HepG2 (cell line): ENCODE measurements around the gene SYTL1. TPM values are rescaled to one million over a fixed set of nuclear protein-coding genes. Genes with fewer than 3 reads are reported as not detected.
A peak's percentile ranks its signal among the peaks of the same experiment; 100 is the strongest.

Experiments used
- ATAC-seq: fragments of 200-7000 bp; cut with Tn5 transposase; 3 replicates; pipeline ENCODE4 v1.9.1; 2020; ENCODE audit warnings: mild to moderate bottlenecking, moderate library complexity
- BruUV-seq: library from RNA; stranded (reverse); fragments of 400-500 nt; replicated peaks from 2 replicates; lab custom pipeline; 2021; lab: Mats Ljungman, UMichigan
- CTCF ChIA-PET: fragments of 300-600 bp; formaldehyde crosslinking; extraction: SDS; loops from one replicate; lab custom pipeline; 2021; ENCODE audit warnings: low total read pairs, inconsistent platforms, low intra/inter-chr PET ratio; lab: Yijun Ruan, JAX
- POLR2A ChIA-PET: fragments of 350-600 bp; sonication (Branson Sonifier 250); formaldehyde crosslinking; loops from one replicate; lab custom pipeline; 2020; ENCODE audit warnings: antibody characterized with exemption, inconsistent platforms; lab: Yijun Ruan, JAX
- DNase-seq: peaks from one replicate; pipeline ENCODE4 v3.0.0-alpha.2; 2015; ENCODE audit warnings: low spot score
- FAIRE-seq: peaks from 3 replicates; lab custom pipeline; 2011; peaks lifted over from hg19 to GRCh38; lab: Jason Lieb, UNC
- H2AFZ ChIP-seq: one replicate; pipeline ENCODE4 v1.6.1; 2011; ENCODE audit warnings: low read length, inconsistent platforms
- H3K27ac ChIP-seq: fragments of 300-600 bp; 3 replicates; pipeline ENCODE4 v1.8.0; 2011; ENCODE audit warnings: mixed run types, mild to moderate bottlenecking, mixed read lengths, low read length, inconsistent platforms; ENCODE audit not compliant: insufficient read depth; ENCODE audit errors: extremely low read length
- H3K27me3 ChIP-seq, 2 experiments: fragments of 200-600 bp in 1 of 2; 2 replicates in 1 of 2; 3 replicates in 1 of 2; pipeline versions ENCODE4 v1.6.0 to v1.8.0; 2011; ENCODE audit warnings: low read length in 2 of 2, mild to moderate bottlenecking in 2 of 2, moderate library complexity in 2 of 2, inconsistent platforms in 1 of 2; ENCODE audit not compliant: insufficient read depth in 2 of 2, control insufficient read depth in 1 of 2
- H3K36me3 ChIP-seq, 2 experiments: fragments of 200-600 bp in 1 of 2; replicated peaks in 1 of 2; 2 replicates in 1 of 2; 3 replicates in 1 of 2; pipeline versions ENCODE4 v1.5.1 to v1.8.0; 2011; ENCODE audit warnings: low read length in 2 of 2, inconsistent platforms in 1 of 2; ENCODE audit not compliant: insufficient read depth in 2 of 2, control insufficient read depth in 1 of 2
- H3K4me1 ChIP-seq: 2 replicates; pipeline ENCODE4 v1.5.1; 2012; ENCODE audit warnings: low read length, inconsistent platforms; ENCODE audit not compliant: insufficient read depth
- H3K4me2 ChIP-seq: 2 replicates; pipeline ENCODE4 v1.6.0; 2011; ENCODE audit warnings: low read depth, low read length, inconsistent platforms
- H3K4me3 ChIP-seq, 3 experiments: fragments of 200-600 bp in 1 of 3; sonication (generic), shearing (Covaris generic) in 1 of 3; replicated peaks in 1 of 3; 2 replicates each; pipeline ENCODE4 v1.5.1; 2011 to 2016; ENCODE audit warnings: low read length in 3 of 3, inconsistent platforms in 2 of 3, low read depth in 2 of 3, mild to moderate bottlenecking in 2 of 3, control low read depth in 1 of 3, mixed read lengths in 1 of 3; ENCODE audit not compliant: insufficient read depth in 1 of 3
- H3K79me2 ChIP-seq: one replicate; pipeline ENCODE4 v1.6.1; 2011; ENCODE audit warnings: low read length, inconsistent platforms; ENCODE audit not compliant: insufficient read depth
- H3K9ac ChIP-seq: 2 replicates; pipeline ENCODE4 v1.6.0; 2011; ENCODE audit warnings: mild to moderate bottlenecking, low read depth, low read length, inconsistent platforms; ENCODE audit not compliant: insufficient read depth
- H3K9me3 ChIP-seq: 2 replicates; pipeline ENCODE4 v1.5.1; 2012; ENCODE audit warnings: mild to moderate bottlenecking, low read length
- H4K20me1 ChIP-seq: 2 replicates; pipeline ENCODE4 v1.6.0; 2011; ENCODE audit warnings: inconsistent platforms, mild to moderate bottlenecking, low read length, moderate library complexity; ENCODE audit not compliant: insufficient read depth
- CEBPB ChIP-seq: IDR thresholded peaks from 2 replicates; pipeline ENCODE4 v1.6.1; 2011; ENCODE audit warnings: low read depth, low read length, improper control_type of control experiment, borderline replicate concordance
- CEBPG ChIP-seq: IDR thresholded peaks from 2 replicates; pipeline ENCODE4 v1.6.1; 2016
- SYNCRIP ChIP-seq: fragments of 200-400 bp; formaldehyde crosslinking; IDR thresholded peaks from 2 replicates; pipeline ENCODE4 v1.6.1; 2018; ENCODE audit warnings: mild to moderate bottlenecking, low read depth, low read length; ENCODE audit not compliant: insufficient read depth
- WGBS: methylation state at CpG from one replicate; pipeline ENCODE4 v1.1.6; 2017; ENCODE audit warnings: low lambda C conversion rate; 5-methylcytosine and 5-hydroxymethylcytosine counted together
- in situ Hi-C: cut with HindIII; loops from 2 replicates; pipeline ENCODE4 v1.10.0; 2017; ENCODE audit warnings: low pct_unique_long_range_greater_than_20kb; ENCODE audit not compliant: extremely low pct_ligation_motif_present
- intact Hi-C: fragments of 100-400 bp; cut with micrococcal nuclease; formaldehyde crosslinking; loops from one replicate; pipeline ENCODE4 v1.10.0; 2022; ENCODE audit not compliant: unreplicated experiment
- polyA plus RNA-seq, 8 experiments: library from polyadenylated mRNA; depleted of rRNA in 3 of 8; stranded (reverse) in 7 of 8; unstranded in 1 of 8; fragments of >200 nt; fragmentation: Illumina TruSeq in 4 of 8; extraction: Trizol in 4 of 8; gene quantifications; 2 replicates each; pipeline versions ENCODE4 v1.2.1 to v1.2.3, GENCODE V29; 2011 to 2016; ENCODE audit warnings: low read depth in 4 of 8, missing spikeins in 1 of 8, mixed read lengths in 1 of 8; ENCODE audit not compliant: insufficient read depth in 1 of 8
- total RNA-seq, 5 experiments: library from RNA; depleted of rRNA; stranded (reverse); fragments of >200 nt; fragmentation: Illumina TruSeq; extraction: Trizol; gene quantifications; 2 replicates each; pipeline ENCODE4 v1.2.3, GENCODE V29; 2016; ENCODE audit warnings: low read depth in 1 of 5
- TF ChIP-seq, protein P1 (sequence below): sonication (generic); formaldehyde crosslinking; IDR thresholded peaks from 2 replicates; pipeline ENCODE4 v1.5.0; 2020; ENCODE audit warnings: mild to moderate bottlenecking, missing genetic modification reagents
- TF ChIP-seq, protein P2 (sequence below): sonication (generic); formaldehyde crosslinking; IDR thresholded peaks from 2 replicates; pipeline ENCODE4 v1.8.0; 2022; ENCODE audit warnings: low read depth, missing genetic modification reagents

The SYTL1 gene
- total and polyA plus RNA-seq, 2 of the 13 experiments (the other 11 are each of a cell fraction or from before 2014, with no cell fraction given) = 11.1 to 17.8 TPM

DNA sequence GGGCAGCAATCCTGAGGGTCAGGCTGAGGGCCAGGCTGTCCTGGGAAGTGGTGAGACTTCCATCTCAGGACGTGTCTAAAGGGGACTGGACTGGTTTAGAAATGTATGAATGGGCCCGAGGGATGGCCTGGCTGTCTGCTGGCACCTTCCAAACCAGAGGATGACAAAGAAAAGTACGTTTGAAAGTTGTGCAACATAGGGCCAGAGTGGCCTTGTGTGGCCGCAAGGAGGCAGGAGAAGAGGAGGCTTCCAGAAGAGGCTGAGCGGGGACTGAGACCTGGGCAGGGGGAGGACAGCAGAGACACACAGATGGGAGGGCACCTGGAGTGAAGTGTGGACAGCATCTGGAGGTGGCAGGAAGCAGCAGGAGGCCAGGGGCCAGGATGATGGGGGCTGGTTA, 2.6 kb upstream of the SYTL1 start:
- ATAC-seq (no peak), FAIRE-seq (no peak)
- H3K79me2 ChIP-seq = no peaks in the 10 kb centered on the region
- H3K9ac ChIP-seq = no peak overlapping the region
- no peak overlapping the region for H2AFZ ChIP-seq
- H3K27ac ChIP-seq = no peak overlapping the region
- no TSS peak for BruUV-seq
- in situ Hi-C loops = no loop called here
- TF ChIP-seq, protein P1, sequence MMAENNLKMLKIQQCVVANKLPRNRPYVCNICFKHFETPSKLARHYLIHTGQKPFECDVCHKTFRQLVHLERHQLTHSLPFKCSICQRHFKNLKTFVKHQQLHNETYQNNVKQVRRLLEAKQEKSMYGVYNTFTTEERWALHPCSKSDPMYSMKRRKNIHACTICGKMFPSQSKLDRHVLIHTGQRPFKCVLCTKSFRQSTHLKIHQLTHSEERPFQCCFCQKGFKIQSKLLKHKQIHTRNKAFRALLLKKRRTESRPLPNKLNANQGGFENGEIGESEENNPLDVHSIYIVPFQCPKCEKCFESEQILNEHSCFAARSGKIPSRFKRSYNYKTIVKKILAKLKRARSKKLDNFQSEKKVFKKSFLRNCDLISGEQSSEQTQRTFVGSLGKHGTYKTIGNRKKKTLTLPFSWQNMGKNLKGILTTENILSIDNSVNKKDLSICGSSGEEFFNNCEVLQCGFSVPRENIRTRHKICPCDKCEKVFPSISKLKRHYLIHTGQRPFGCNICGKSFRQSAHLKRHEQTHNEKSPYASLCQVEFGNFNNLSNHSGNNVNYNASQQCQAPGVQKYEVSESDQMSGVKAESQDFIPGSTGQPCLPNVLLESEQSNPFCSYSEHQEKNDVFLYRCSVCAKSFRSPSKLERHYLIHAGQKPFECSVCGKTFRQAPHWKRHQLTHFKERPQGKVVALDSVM = peak; percentile 90
- peak; percentile 54 for TF ChIP-seq CEBPG
- TF ChIP-seq SYNCRIP = no peak
- TF ChIP-seq, protein P2, sequence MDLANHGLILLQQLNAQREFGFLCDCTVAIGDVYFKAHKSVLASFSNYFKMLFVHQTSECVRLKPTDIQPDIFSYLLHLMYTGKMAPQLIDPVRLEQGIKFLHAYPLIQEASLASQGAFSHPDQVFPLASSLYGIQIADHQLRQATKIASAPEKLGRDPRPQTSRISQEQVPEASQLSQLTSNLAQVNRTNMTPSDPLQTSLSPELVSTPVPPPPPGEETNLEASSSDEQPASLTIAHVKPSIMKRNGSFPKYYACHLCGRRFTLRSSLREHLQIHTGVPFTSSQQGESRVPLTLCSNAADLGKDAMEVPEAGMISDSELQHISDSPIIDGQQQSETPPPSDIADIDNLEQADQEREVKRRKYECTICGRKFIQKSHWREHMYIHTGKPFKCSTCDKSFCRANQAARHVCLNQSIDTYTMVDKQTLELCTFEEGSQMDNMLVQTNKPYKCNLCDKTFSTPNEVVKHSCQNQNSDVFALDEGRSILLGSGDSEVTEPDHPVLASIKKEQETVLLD (CRISPR knock-in tag) = no peak
- TF ChIP-seq CEBPB = peak; percentile 67
- TF ChIP-seq, all 625 proteins: peak for 3
- Histone ChIP-seq H3K4me2 (no peak overlapping the region), H3K9me3 (no peaks in the 10 kb centered on the region), H3K4me3 (no peak overlapping the region), H3K36me3 (peaks cover 13 to 15% of the 10 kb centered on the region in 2 experiments; a peak in 4 of 5 replicates), H4K20me1 (no peaks in the 10 kb centered on the region), H3K27me3 (no peaks in the 10 kb centered on the region; a peak in 1 of 5 replicates), H3K4me1 (peaks cover 20% of the 10 kb centered on the region)
- 33% methylated on average over 5 of the region's 5 CpGs for whole genome bisulfite sequencing
- CTCF ChIA-PET = no interaction called here
- no peak for DNase-seq
- intact Hi-C loops = no loop called here
- POLR2A ChIA-PET = interaction anchor here (1.6 kb wide), 1 partner anchor 12 kb away, joined by 5 read pairs; no protein-coding TSS in a partner anchor
